Activated CD8-positive, alpha-beta T cell treated with anti-CD3 and anti-CD28 coated beads for 36 hours (primary cell): Measurements from ENCODE around the gene NFATC4. TPM values are rescaled to one million over a fixed set of nuclear protein-coding genes. Genes with fewer than 3 reads are reported as not detected.

Experiments
- ATAC-seq: fragments of 200-7000 bp; cut with Tn5 transposase; one replicate; pipeline ENCODE4 v1.10.0; 2021; ENCODE audit warnings: mild to moderate bottlenecking, moderate library complexity
- CTCF ChIA-PET: fragments of 350-600 bp; sonication (Branson Sonifier 250); formaldehyde crosslinking; loops from one replicate; lab custom pipeline; 2021; ENCODE audit warnings: antibody characterized with exemption; lab: Charles Lee
- POLR2A ChIA-PET: fragments of 350-600 bp; sonication (Branson Sonifier 250); formaldehyde crosslinking; loops from one replicate; lab custom pipeline; 2021; ENCODE audit warnings: antibody characterized with exemption; lab: Charles Lee
- DNase-seq: peaks from one replicate; pipeline ENCODE4 v3.0.0-alpha.2; 2020
- H3K27ac Mint-ChIP-seq: one replicate; pipeline ENCODE4 v1.8.0; 2021; ENCODE audit warnings: mild to moderate bottlenecking, mixed read lengths
- H3K27me3 Mint-ChIP-seq: one replicate; pipeline ENCODE4 v1.8.0; 2021; ENCODE audit warnings: mixed read lengths
- H3K36me3 Mint-ChIP-seq: one replicate; pipeline ENCODE4 v1.8.0; 2021; ENCODE audit warnings: low read depth, mixed read lengths
- H3K4me1 Mint-ChIP-seq: one replicate; pipeline ENCODE4 v1.8.0; 2021; ENCODE audit warnings: low read depth, mixed read lengths
- H3K4me3 Mint-ChIP-seq: one replicate; pipeline ENCODE4 v1.8.0; 2021; ENCODE audit warnings: mild to moderate bottlenecking, moderate library complexity, mixed read lengths
- H3K9me3 Mint-ChIP-seq: one replicate; pipeline ENCODE4 v1.8.0; 2021; ENCODE audit warnings: mixed read lengths
- intact Hi-C: fragments of 100-400 bp; cut with micrococcal nuclease; formaldehyde crosslinking; loops from one replicate; pipeline ENCODE4 v1.10.0; 2022
- total RNA-seq, 2 experiments: library from RNA; stranded (reverse); gene quantifications; one replicate each; pipeline ENCODE4 v1.2.3, GENCODE V29; 2021
- TF ChIP-seq, protein P1 (sequence below): fragments of 200-600 bp; IDR thresholded peaks from one replicate; pipeline ENCODE4 v1.8.0; 2022; ENCODE audit warnings: antibody characterized with exemption, mild to moderate bottlenecking

Gene NFATC4
- total RNA-seq, 2 experiments from 2014 or later = 1.3 to 2.0 TPM

- TF ChIP-seq, protein P1, sequence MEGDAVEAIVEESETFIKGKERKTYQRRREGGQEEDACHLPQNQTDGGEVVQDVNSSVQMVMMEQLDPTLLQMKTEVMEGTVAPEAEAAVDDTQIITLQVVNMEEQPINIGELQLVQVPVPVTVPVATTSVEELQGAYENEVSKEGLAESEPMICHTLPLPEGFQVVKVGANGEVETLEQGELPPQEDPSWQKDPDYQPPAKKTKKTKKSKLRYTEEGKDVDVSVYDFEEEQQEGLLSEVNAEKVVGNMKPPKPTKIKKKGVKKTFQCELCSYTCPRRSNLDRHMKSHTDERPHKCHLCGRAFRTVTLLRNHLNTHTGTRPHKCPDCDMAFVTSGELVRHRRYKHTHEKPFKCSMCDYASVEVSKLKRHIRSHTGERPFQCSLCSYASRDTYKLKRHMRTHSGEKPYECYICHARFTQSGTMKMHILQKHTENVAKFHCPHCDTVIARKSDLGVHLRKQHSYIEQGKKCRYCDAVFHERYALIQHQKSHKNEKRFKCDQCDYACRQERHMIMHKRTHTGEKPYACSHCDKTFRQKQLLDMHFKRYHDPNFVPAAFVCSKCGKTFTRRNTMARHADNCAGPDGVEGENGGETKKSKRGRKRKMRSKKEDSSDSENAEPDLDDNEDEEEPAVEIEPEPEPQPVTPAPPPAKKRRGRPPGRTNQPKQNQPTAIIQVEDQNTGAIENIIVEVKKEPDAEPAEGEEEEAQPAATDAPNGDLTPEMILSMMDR = no peak
- Mint-ChIP-seq H3K27ac (no peak overlapping the region), H3K4me3 (no peak overlapping the region), H3K36me3 (no peaks in the 10 kb centered on the region), H3K4me1 (no peaks in the 10 kb centered on the region), H3K9me3 (no peaks in the 10 kb centered on the region), H3K27me3 (peaks cover 2% of the 10 kb centered on the region)
- intact Hi-C loops = no loop called here
- DNase-seq = no peak
- CTCF ChIA-PET = interaction anchor here (7.0 kb wide), 1 partner anchor 82 kb away, joined by 33 read pairs; no protein-coding TSS in a partner anchor
- no peak for ATAC-seq
- POLR2A ChIA-PET = no interaction called here
Measured at GRCh38 chr14:24415421-24416253, 47.7 kb downstream of the NFATC4 start.

GRCh38 chr14:24416254-24416931 lies 48.4 kb downstream of the NFATC4 start:
- Mint-ChIP-seq H3K4me3 (no peak overlapping the region), H3K36me3 (no peaks in the 10 kb centered on the region), H3K27ac (no peak overlapping the region), H3K4me1 (no peaks in the 10 kb centered on the region), H3K27me3 (peaks cover 2% of the 10 kb centered on the region), H3K9me3 (no peaks in the 10 kb centered on the region)
- ChIA-PET CTCF (interaction anchor here (1.7 to 7.0 kb wide), 2 partner anchors 21 to 83 kb away, joined by 6 to 33 read pairs; no protein-coding TSS in a partner anchor), POLR2A (interaction anchor here (0.8 kb wide), 1 partner anchor 15 kb away, joined by 3 read pairs; no protein-coding TSS in a partner anchor)
- TF ChIP-seq, protein P1 = no peak
- intact Hi-C loops = no loop called here
- no peak for ATAC-seq
- DNase-seq = no peak

DNA sequence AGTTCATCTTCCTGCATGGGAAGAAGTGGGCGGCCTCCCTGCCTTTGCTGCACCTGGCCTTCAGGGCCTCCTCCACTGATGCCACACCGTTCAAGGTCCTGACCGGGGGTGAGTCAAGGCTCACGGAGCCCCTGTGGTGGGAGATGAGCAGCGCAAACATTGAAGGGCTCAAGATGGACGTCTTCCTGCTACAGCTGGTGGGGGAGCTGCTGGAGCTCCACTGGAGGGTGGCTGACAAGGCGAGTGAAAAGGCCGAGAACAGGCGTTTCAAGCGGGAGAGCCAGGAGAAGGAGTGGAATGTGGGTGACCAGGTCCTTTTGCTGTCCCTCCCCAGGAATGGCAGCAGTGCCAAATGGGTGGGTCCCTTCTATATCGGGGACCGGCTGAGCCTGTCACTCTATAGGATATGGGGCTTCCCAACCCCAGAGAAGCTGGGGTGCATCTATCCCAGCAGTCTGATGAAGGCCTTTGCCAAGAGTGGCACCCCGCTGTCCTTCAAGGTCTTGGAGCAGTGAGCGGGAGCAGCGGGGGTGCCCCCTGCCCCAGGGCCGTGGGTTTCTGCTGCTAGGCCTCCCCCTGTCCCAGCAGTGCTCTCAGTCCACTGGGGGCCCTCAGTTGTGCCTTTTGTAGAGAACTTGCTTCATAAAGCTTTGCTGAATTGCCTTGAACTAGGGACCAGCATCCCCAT lies 49.1 kb downstream of the NFATC4 start:
- CTCF ChIA-PET = interaction anchor here (1.3 to 7.0 kb wide), 3 partner anchors 10 to 83 kb away, joined by 3 to 33 read pairs (median 6); no protein-coding TSS in a partner anchor
- POLR2A ChIA-PET = interaction anchor here (0.6 to 0.8 kb wide), 2 partner anchors 14 to 568 kb away, joined by 3 read pairs; no protein-coding TSS in a partner anchor
- intact Hi-C loops = no loop called here

DNA sequence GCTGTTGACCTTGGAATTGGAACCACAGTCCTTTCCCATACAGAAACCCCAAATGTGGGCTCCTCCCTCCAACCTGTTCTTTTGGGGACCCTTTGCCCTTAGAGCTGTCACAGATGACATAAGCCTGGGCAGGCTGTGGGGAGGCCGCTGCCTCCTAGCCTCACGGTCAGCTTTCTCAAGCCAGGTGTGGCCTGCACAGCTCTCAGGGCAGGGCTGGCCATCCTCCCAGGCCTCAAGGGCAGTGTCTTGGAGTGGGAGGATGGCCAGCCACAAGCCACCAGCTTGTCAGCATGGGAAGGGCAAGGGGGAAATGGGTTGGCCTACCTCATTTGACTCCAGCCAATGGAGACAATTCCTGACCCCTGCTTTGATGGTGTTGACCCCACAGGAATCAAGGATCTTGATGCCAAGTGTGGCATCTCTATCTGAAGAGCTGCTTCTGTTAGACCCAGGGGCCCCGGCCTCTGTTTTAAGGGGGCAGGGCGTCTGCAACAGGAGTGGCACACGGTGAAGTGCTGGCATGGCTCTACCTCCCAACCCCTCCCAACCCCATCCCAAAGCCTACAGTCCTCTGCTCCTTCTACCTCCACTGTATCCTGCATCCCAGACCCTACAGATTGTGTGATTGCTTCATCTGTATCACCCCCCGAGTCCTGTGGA lies 50.0 kb downstream of the NFATC4 start:
- TF ChIP-seq, protein P1 = no peak
- H3K9me3 Mint-ChIP-seq = no peaks in the 10 kb centered on the region
- ChIA-PET POLR2A (interaction anchor here (0.6 to 2.6 kb wide), 2 partner anchors 13 to 569 kb away, joined by 3 to 13 read pairs; partner anchors contain the start of gene KHNYN), CTCF (interaction anchor here (1.0 to 6.7 kb wide), 5 partner anchors 9 to 81 kb away, joined by 3 to 43 read pairs (median 6); partner anchors contain the start of genes CBLN3 and KHNYN)
- intact Hi-C loops = no loop called here
- no peak overlapping the region for H3K4me3 Mint-ChIP-seq
- DNase-seq (no peak), ATAC-seq (no peak)
- H3K36me3 Mint-ChIP-seq = no peaks in the 10 kb centered on the region
- no peak overlapping the region for H3K27ac Mint-ChIP-seq
- H3K27me3 Mint-ChIP-seq = peaks cover 2% of the 10 kb centered on the region
- no peaks in the 10 kb centered on the region for H3K4me1 Mint-ChIP-seq

More for the DNA sequence above, 49.1 kb downstream of the NFATC4 start:
- H3K36me3 Mint-ChIP-seq = no peaks in the 10 kb centered on the region
- no peaks in the 10 kb centered on the region for H3K4me1 Mint-ChIP-seq
- TF ChIP-seq, protein P1 = no peak
- no peak overlapping the region for H3K4me3 Mint-ChIP-seq
- no peaks in the 10 kb centered on the region for H3K9me3 Mint-ChIP-seq
- DNase-seq (no peak), ATAC-seq (no peak)
- H3K27me3 Mint-ChIP-seq = peaks cover 2% of the 10 kb centered on the region
- no peak overlapping the region for H3K27ac Mint-ChIP-seq
